Fibroblast of lung (primary cell): ENCODE measurements around the gene ALG5. TPM values are rescaled to one million over a fixed set of nuclear protein-coding genes. Genes with fewer than 3 reads are reported as not detected.
A peak's percentile ranks its signal among the peaks of the same experiment; 100 is the strongest.

ENCODE experiments used
- DNase-seq, 2 donors: peaks; one replicate each; pipeline versions ENCODE4 v3.0.0 to v3.0.0-alpha.2; 2010; ENCODE audit warnings: low read depth in 2 of 2
- H2AFZ ChIP-seq: 2 replicates; pipeline ENCODE4 v1.5.1; 2012; ENCODE audit warnings: low read length, control low read depth, inconsistent platforms
- H3K27ac ChIP-seq: 2 replicates; pipeline ENCODE4 v1.5.1; 2011; ENCODE audit warnings: low read length, control low read depth; ENCODE audit not compliant: insufficient read depth
- H3K27me3 ChIP-seq: 2 replicates; pipeline ENCODE4 v1.5.1; 2011; ENCODE audit warnings: mild to moderate bottlenecking, low read length; ENCODE audit not compliant: control insufficient read depth, insufficient read depth
- H3K36me3 ChIP-seq: 2 replicates; pipeline ENCODE4 v1.5.1; 2011; ENCODE audit warnings: low read length; ENCODE audit not compliant: control insufficient read depth, insufficient read depth
- H3K4me1 ChIP-seq: 2 replicates; pipeline ENCODE4 v1.5.1; 2011; ENCODE audit warnings: low read length; ENCODE audit not compliant: control insufficient read depth, insufficient read depth; ENCODE audit errors: extremely low read depth
- H3K4me2 ChIP-seq: 2 replicates; pipeline ENCODE4 v1.5.1; 2011; ENCODE audit warnings: low read length, control low read depth; ENCODE audit not compliant: insufficient read depth; ENCODE audit errors: extremely low read depth
- H3K4me3 ChIP-seq, 4 experiments: fragments of 200-600 bp in 1 of 4; sonication (generic) in 1 of 4; replicated peaks in 1 of 4; 2 replicates each; pipeline ENCODE4 v1.5.1; 2011 to 2016; ENCODE audit warnings: low read length in 4 of 4, low read depth in 3 of 4, mild to moderate bottlenecking in 3 of 4, control low read depth in 2 of 4, inconsistent platforms in 1 of 4, mixed read lengths in 1 of 4; ENCODE audit not compliant: insufficient read depth in 1 of 4; ENCODE audit errors: control extremely low read depth in 1 of 4
- H3K79me2 ChIP-seq: 2 replicates; pipeline ENCODE4 v1.5.1; 2012; ENCODE audit warnings: mild to moderate bottlenecking, low read length, inconsistent platforms; ENCODE audit not compliant: control insufficient read depth, insufficient read depth
- H3K9ac ChIP-seq: 2 replicates; pipeline ENCODE4 v1.5.1; 2011; ENCODE audit warnings: mild to moderate bottlenecking, low read length, control low read depth; ENCODE audit not compliant: insufficient read depth
- H3K9me3 ChIP-seq: 2 replicates; pipeline ENCODE4 v1.5.1; 2012; ENCODE audit warnings: low read depth, low read length; ENCODE audit not compliant: control insufficient read depth, insufficient read depth
- H4K20me1 ChIP-seq: 2 replicates; pipeline ENCODE4 v1.5.1; 2011; ENCODE audit warnings: low read length; ENCODE audit not compliant: control insufficient read depth, insufficient read depth; ENCODE audit errors: extremely low read depth
- CTCF ChIP-seq, 2 donors: IDR thresholded peaks in 1 of 2; conservative IDR thresholded peaks in 1 of 2; 1 replicate in 1 of 2; 2 replicates in 1 of 2; pipeline ENCODE4 v1.5.1; 2011 to 2012; ENCODE audit warnings: low read length in 2 of 2, control low read depth in 1 of 2, inconsistent platforms in 1 of 2, low read depth in 1 of 2, mild to moderate bottlenecking in 1 of 2
- EZH2 ChIP-seq: IDR thresholded peaks from 2 replicates; pipeline ENCODE4 v1.5.1; 2012; ENCODE audit warnings: low read length, control low read depth, mild to moderate bottlenecking; ENCODE audit errors: missing control alignments
- polyA plus RNA-seq, 2 donors: library from polyadenylated mRNA; depleted of rRNA in 1 of 2; stranded (reverse) in 1 of 2; unstranded in 1 of 2; fragments of >200 nt; gene quantifications; 2 replicates each; pipeline ENCODE4 v1.2.1, GENCODE V29; 2011 to 2012; ENCODE audit warnings: missing spikeins in 1 of 2
- total RNA-seq: library from RNA; depleted of rRNA; stranded (reverse); fragments of >200 nt; gene quantifications from 2 replicates; pipeline ENCODE4 v1.2.1, GENCODE V29; 2014

The ALG5 gene
- total and polyA plus RNA-seq, 2 donors (not counting 1 experiment from before 2014, with no cell fraction given): 34.8 to 49.6 TPM

- H2AFZ ChIP-seq: no peak overlapping the region
- no peaks in the 10 kb centered on the region for H3K4me1 ChIP-seq
- H3K27ac ChIP-seq: no peak overlapping the region
- no peak for TF ChIP-seq EZH2
- TF ChIP-seq CTCF (conservative IDR thresholded peaks at IDR 0.05 in 1 of 2, IDR thresholded peaks at IDR 0.05 in 1 of 2; ENCODE audit: low read depth in 1 of 2, low read length in 2 of 2): no peak
- H3K36me3 ChIP-seq: peaks cover 7% of the 10 kb centered on the region
- no peak overlapping the region for H3K4me2 ChIP-seq
- no peak overlapping the region for H3K9ac ChIP-seq
- no peak overlapping the region for H3K4me3 ChIP-seq
- H3K9me3 ChIP-seq: no peaks in the 10 kb centered on the region
- no peaks in the 10 kb centered on the region for H3K79me2 ChIP-seq
- no peak for DNase-seq
- no peaks in the 10 kb centered on the region for H4K20me1 ChIP-seq
- no peaks in the 10 kb centered on the region for H3K27me3 ChIP-seq
Measured at GRCh38 chr13:37037241-37037640, 38.1 kb upstream of the ALG5 start.

- Histone ChIP-seq H3K4me3 (no peak overlapping the region), H2AFZ (no peak overlapping the region), H3K9me3 (no peaks in the 10 kb centered on the region), H3K9ac (no peak overlapping the region), H3K27me3 (no peaks in the 10 kb centered on the region), H3K36me3 (peaks cover 8% of the 10 kb centered on the region), H4K20me1 (no peaks in the 10 kb centered on the region), H3K4me2 (no peak overlapping the region), H3K79me2 (peaks cover 1% of the 10 kb centered on the region), H3K27ac (no peak overlapping the region), H3K4me1 (peaks cover 7% of the 10 kb centered on the region)
- TF ChIP-seq CTCF (conservative IDR thresholded peaks at IDR 0.05 in 1 of 2, IDR thresholded peaks at IDR 0.05 in 1 of 2; ENCODE audit: low read depth in 1 of 2, low read length in 2 of 2): no peak
- no peak for TF ChIP-seq EZH2
- DNase-seq: peak; percentile 4 to 49
Measured at GRCh38 chr13:37029617-37030016, 30.5 kb upstream of the ALG5 start.

GRCh38 chr13:37027639-37028038, 28.5 kb upstream of the ALG5 start:
- H3K4me1 ChIP-seq: peaks cover 9% of the 10 kb centered on the region
- no peak for DNase-seq
- no peak overlapping the region for H3K9ac ChIP-seq
- H4K20me1 ChIP-seq: no peaks in the 10 kb centered on the region
- peaks cover 8% of the 10 kb centered on the region for H3K36me3 ChIP-seq
- no peak overlapping the region for H3K27ac ChIP-seq
- H2AFZ ChIP-seq: no peak overlapping the region
- no peaks in the 10 kb centered on the region for H3K27me3 ChIP-seq
- H3K4me2 ChIP-seq: no peak overlapping the region
- no peak for TF ChIP-seq CTCF (conservative IDR thresholded peaks at IDR 0.05 in 1 of 2, IDR thresholded peaks at IDR 0.05 in 1 of 2; ENCODE audit: low read depth in 1 of 2, low read length in 2 of 2)
- TF ChIP-seq EZH2: no peak
- no peaks in the 10 kb centered on the region for H3K9me3 ChIP-seq
- H3K4me3 ChIP-seq: no peak overlapping the region
- peaks cover 1% of the 10 kb centered on the region for H3K79me2 ChIP-seq
